Upper lobe of right lung (tissue), 1 donor: ENCODE results near the gene GPC1. TPM values are rescaled to one million over a fixed set of nuclear protein-coding genes. Genes with fewer than 3 reads are reported as not detected.
"Not testable (repeated sequence)": the region's sequence is repeated elsewhere in the genome, so short reads cannot be mapped to it uniquely, and the experiment has no call there.

Source experiments
- ATAC-seq: fragments of 200-7000 bp; cut with Tn5 transposase; one replicate; pipeline ENCODE4 v1.9.1; 2020; ENCODE audit warnings: mild to moderate bottlenecking, moderate library complexity
- DNase-seq: peaks from one replicate; pipeline ENCODE4 v3.0.0-alpha.2; 2020
- H3K27ac ChIP-seq: fragments of 200-600 bp; one replicate; pipeline ENCODE4 v1.8.0; 2022
- H3K27me3 ChIP-seq: fragments of 200-600 bp; one replicate; pipeline ENCODE4 v1.8.0; 2022; ENCODE audit warnings: mild to moderate bottlenecking
- H3K36me3 ChIP-seq: fragments of 200-600 bp; one replicate; pipeline ENCODE4 v1.8.0; 2022
- H3K4me1 ChIP-seq: fragments of 200-600 bp; one replicate; pipeline ENCODE4 v1.8.0; 2022
- H3K4me3 ChIP-seq: fragments of 200-600 bp; one replicate; pipeline ENCODE4 v1.8.0; 2022; ENCODE audit warnings: mild to moderate bottlenecking
- H3K9me3 ChIP-seq: fragments of 200-600 bp; one replicate; pipeline ENCODE4 v1.8.0; 2022
- intact Hi-C: fragments of 100-400 bp; cut with DNase I; formaldehyde crosslinking; loops from one replicate; pipeline ENCODE4 v1.11.0; 2022
- long read RNA-seq: library from polyadenylated mRNA; unstranded; transcript quantifications from one replicate; pipeline ENCODE4 v2.0.0, GENCODE V29; 2021
- total RNA-seq: library from RNA; stranded (reverse); fragmentation: NEBNext Ultra II Directional; extraction: Animal tissue kit (Norgen Biotek cat#: 25700); gene quantifications from one replicate; pipeline ENCODE4 v1.2.1, GENCODE V29; 2021
- TF ChIP-seq, protein P1 (sequence below): fragments of 200-600 bp; IDR thresholded peaks from one replicate; pipeline ENCODE4 v1.8.0; 2022; ENCODE audit warnings: antibody characterized with exemption
- donor health status: DM: no; HTN: yes; CAD: no; lungs with severe emphysema.

The GPC1 gene, protein sequence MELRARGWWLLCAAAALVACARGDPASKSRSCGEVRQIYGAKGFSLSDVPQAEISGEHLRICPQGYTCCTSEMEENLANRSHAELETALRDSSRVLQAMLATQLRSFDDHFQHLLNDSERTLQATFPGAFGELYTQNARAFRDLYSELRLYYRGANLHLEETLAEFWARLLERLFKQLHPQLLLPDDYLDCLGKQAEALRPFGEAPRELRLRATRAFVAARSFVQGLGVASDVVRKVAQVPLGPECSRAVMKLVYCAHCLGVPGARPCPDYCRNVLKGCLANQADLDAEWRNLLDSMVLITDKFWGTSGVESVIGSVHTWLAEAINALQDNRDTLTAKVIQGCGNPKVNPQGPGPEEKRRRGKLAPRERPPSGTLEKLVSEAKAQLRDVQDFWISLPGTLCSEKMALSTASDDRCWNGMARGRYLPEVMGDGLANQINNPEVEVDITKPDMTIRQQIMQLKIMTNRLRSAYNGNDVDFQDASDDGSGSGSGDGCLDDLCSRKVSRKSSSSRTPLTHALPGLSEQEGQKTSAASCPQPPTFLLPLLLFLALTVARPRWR
- total RNA-seq, result 24.8 TPM
- long read RNA-seq, transcript GPC1-201 (9 exons, 3,713 nt), result major isoform, 55 of 89 reads
- long read RNA-seq, partial matches to known transcripts, result 31 of 89 reads
- long read RNA-seq, other reads (novel, unspliced or antisense), result 3 of 89 reads

DNA sequence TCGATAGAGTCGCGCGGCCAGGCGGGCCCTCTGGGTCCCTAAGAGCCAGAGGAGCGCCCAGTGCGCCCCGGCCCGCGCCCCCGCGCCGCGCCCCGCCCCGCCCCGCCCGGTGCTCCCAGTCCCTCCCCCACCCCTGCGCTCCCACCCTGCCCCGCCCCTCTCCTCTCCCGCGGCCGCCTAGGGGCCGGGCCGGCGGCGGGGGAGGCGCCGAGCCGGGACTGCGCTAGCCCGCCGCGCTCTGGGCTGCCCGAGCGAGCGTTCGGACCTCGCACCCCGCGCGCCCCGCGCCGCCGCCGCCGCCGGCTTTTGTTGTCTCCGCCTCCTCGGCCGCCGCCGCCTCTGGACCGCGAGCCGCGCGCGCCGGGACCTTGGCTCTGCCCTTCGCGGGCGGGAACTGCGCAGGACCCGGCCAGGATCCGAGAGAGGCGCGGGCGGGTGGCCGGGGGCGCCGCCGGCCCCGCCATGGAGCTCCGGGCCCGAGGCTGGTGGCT lies at the start of gene GPC1:
GPC1 (plus strand) TSS at position 207 of the 491 bp plus-strand sequence; CDS start at position 463, 256 bp downstream.
- Histone ChIP-seq H3K36me3 (no peaks in the 10 kb centered on the region), H3K27ac (peak within 1 kb of the TSS; percentile 70), H3K4me1 (peaks cover 20% of the 10 kb centered on the region), H3K9me3 (no peaks in the 10 kb centered on the region), H3K4me3 (peak within 1 kb of the TSS; percentile 63), H3K27me3 (peaks cover 22% of the 10 kb centered on the region)
- ATAC-seq (peak; percentile 80), DNase-seq (peak; percentile 88)
- intact Hi-C loops, result no loop called here
- TF ChIP-seq, protein P1, sequence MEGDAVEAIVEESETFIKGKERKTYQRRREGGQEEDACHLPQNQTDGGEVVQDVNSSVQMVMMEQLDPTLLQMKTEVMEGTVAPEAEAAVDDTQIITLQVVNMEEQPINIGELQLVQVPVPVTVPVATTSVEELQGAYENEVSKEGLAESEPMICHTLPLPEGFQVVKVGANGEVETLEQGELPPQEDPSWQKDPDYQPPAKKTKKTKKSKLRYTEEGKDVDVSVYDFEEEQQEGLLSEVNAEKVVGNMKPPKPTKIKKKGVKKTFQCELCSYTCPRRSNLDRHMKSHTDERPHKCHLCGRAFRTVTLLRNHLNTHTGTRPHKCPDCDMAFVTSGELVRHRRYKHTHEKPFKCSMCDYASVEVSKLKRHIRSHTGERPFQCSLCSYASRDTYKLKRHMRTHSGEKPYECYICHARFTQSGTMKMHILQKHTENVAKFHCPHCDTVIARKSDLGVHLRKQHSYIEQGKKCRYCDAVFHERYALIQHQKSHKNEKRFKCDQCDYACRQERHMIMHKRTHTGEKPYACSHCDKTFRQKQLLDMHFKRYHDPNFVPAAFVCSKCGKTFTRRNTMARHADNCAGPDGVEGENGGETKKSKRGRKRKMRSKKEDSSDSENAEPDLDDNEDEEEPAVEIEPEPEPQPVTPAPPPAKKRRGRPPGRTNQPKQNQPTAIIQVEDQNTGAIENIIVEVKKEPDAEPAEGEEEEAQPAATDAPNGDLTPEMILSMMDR, result no peak

DNA sequence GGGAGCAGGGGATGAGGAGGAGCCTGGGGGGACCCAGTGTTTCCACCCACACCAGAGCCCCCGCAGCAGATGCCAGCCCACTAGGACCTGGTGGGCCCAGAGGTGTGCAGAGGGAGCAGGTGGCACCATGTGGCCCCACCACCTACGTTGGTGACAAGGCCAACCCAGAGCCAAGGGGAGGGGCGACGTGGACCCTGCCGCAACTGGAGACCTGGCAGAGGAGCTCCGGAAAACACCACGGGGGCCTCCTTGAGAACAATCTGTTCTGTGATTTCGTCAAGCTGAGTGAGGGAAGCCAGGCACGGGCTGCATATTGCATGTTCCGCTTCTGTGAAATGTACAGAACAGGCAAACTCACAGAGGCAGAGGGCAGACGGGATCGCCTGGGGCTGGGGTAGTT lies 49.1 kb upstream of the GPC1 start:
- Histone ChIP-seq H3K27me3 (no peaks in the 10 kb centered on the region), H3K36me3 (no peaks in the 10 kb centered on the region), H3K27ac (no peak overlapping the region), H3K9me3 (no peaks in the 10 kb centered on the region), H3K4me3 (no peak overlapping the region), H3K4me1 (peaks cover 4% of the 10 kb centered on the region)
- ATAC-seq, result no peak
- intact Hi-C loops, result no loop called here
- no peak for DNase-seq
- TF ChIP-seq, protein P1, result no peak

DNA sequence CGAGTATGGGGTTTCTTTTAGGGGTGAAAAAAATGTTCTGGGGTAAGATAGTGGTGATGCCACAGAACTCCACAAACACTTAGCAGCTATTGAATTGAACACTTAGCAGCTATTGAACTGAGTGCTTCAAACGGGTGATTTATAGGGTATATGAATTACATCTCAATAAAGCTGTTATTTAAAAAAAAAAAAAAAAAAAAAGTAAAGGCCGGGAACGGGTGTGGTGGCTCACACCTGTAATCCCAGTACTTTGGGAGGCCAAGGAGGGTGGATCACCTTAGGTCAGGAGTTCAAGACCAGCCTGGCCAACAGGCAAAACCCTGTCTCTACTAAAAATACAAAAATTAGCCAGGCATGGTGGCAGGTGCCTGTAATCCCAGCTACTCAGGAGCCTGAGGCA lies 48.7 kb upstream of the GPC1 start:
- H3K27me3 ChIP-seq, H3K4me1 ChIP-seq, H3K27ac ChIP-seq, ATAC-seq, H3K9me3 ChIP-seq, intact Hi-C loops, DNase-seq, H3K36me3 ChIP-seq, H3K4me3 ChIP-seq: not testable (repeated sequence)

DNA sequence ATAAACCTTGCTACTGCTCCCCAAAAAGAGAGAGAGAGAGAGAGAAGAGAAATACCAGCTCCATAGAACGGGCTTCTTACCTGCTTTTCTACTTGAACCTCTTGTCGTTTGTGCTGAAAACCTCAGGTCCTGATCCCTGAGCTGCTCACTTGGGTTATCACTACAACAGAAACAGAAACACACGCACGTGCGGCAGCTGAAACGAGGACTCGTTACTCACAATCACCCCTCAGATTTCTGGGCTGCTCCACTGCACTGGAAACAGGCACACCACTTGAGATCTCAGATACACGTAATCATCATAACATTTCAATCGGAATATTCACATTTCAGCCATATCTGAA lies 48.2 kb upstream of the GPC1 start:
- no peak for DNase-seq
- Histone ChIP-seq H3K4me1 (peaks cover 4% of the 10 kb centered on the region), H3K4me3 (no peak overlapping the region), H3K9me3 (no peaks in the 10 kb centered on the region), H3K27ac (no peak overlapping the region), H3K36me3 (no peaks in the 10 kb centered on the region), H3K27me3 (no peaks in the 10 kb centered on the region)
- no peak for ATAC-seq
- intact Hi-C loops, result no loop called here
- TF ChIP-seq, protein P1, result no peak

DNA sequence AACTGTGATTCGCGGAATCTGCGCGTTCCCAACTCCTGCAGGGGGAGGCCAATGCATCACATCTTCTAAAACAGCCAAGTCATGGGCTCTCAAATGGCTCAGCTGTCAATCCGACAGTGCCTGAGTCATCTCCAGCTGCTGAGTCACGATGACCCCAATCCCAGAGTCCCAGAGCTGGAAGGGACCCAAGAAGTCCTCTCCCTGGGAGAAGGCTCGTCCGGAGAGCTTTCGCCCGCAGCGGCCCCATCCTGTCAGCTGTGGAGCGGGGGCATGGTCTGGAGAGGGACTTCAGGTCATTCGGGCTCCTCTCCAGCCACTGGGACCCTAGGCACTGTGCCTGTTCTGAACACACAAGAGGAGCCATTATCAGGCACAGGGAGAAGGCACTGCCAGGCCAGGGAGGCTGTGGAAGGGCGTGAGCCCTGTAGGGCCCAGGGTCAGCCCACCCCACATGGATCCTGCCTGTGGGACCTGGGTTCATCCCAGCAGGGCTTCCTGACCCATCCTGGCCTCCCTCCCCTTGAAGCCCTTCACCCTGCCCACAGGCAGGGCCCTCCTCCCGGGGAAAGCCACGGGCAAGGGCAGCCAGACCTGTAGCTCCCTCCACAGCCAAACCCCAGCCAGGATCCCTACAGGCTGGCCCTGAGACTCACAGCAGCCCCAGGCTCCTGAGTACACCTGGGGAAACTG lies 47.6 kb upstream of the GPC1 start:
- H3K27me3 ChIP-seq, result no peaks in the 10 kb centered on the region
- H3K4me3 ChIP-seq, result no peak overlapping the region
- no peaks in the 10 kb centered on the region for H3K36me3 ChIP-seq
- DNase-seq (no peak), ATAC-seq (no peak)
- TF ChIP-seq, protein P1, result no peak
- H3K9me3 ChIP-seq, result no peaks in the 10 kb centered on the region
- intact Hi-C loops, result no loop called here
- H3K27ac ChIP-seq, result no peak overlapping the region
- H3K4me1 ChIP-seq, result peaks cover 4% of the 10 kb centered on the region
